Measurements from ENCODE around the gene ARID1B. TPM values are rescaled to one million over a fixed set of nuclear protein-coding genes. Genes with fewer than 3 reads are reported as not detected.

Gene ARID1B
- total RNA-seq, 1 donor from 2014 or later = 47.3 TPM

DNA sequence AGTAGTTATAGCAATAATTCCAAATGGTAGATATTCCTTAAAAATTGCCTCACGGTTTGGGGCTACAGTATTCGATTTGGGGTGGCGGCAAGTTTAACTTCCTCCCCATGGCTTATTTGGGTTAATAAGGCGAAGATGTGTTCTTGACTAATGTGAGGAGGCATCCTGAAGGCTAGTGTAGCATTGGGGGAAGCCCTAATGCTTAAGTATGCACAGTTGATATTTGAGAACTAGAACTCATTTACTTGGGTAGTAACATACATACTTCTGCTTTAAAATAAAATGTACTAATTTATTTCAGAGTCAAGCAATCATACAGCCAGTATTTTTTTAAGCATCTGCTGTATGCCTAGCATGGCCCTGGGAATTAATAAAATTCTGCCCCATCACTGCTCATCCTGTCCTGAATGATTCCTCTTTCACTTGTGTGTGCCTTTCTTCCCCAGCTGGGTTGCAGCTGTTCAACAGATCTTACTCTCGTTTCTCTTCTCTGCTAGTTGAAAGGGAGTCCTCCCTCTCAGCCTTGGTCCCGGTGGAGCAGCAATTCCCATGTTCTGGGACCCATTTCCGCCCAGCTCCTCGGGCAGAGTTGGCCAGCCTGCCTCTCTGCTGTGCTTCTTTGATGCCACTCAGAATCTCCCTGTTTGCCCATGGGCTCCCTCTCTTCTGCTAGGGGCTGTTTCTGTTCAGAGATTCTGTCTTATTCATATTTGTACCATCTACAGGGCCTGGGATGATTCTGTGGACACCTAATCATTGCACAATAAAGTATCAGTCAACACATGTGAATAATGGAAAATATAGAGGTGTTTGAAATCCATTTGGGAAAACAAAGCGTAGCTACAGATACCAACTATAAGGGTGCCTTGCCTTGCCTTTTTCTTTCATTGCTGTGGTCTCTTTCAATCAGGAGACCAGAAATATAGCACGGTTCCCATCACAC is 104.8 kb downstream of the ARID1B start:
- DNase-seq (ENCODE audit: low read depth) = no peak
- Histone ChIP-seq H3K36me3 (ENCODE audit: control insufficient read depth, insufficient read depth, low read length) (no peaks in the 10 kb centered on the region), H3K27me3 (ENCODE audit: control insufficient read depth, insufficient read depth, low read length) (no peaks in the 10 kb centered on the region), H3K4me3 (ENCODE audit: low read depth, low read length) (no peak overlapping the region)
- TF ChIP-seq, protein P1, sequence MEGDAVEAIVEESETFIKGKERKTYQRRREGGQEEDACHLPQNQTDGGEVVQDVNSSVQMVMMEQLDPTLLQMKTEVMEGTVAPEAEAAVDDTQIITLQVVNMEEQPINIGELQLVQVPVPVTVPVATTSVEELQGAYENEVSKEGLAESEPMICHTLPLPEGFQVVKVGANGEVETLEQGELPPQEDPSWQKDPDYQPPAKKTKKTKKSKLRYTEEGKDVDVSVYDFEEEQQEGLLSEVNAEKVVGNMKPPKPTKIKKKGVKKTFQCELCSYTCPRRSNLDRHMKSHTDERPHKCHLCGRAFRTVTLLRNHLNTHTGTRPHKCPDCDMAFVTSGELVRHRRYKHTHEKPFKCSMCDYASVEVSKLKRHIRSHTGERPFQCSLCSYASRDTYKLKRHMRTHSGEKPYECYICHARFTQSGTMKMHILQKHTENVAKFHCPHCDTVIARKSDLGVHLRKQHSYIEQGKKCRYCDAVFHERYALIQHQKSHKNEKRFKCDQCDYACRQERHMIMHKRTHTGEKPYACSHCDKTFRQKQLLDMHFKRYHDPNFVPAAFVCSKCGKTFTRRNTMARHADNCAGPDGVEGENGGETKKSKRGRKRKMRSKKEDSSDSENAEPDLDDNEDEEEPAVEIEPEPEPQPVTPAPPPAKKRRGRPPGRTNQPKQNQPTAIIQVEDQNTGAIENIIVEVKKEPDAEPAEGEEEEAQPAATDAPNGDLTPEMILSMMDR (IDR thresholded peaks at IDR 0.05; ENCODE audit: insufficient read depth, low read length, poor library complexity, severe bottlenecking) = no peak

DNA sequence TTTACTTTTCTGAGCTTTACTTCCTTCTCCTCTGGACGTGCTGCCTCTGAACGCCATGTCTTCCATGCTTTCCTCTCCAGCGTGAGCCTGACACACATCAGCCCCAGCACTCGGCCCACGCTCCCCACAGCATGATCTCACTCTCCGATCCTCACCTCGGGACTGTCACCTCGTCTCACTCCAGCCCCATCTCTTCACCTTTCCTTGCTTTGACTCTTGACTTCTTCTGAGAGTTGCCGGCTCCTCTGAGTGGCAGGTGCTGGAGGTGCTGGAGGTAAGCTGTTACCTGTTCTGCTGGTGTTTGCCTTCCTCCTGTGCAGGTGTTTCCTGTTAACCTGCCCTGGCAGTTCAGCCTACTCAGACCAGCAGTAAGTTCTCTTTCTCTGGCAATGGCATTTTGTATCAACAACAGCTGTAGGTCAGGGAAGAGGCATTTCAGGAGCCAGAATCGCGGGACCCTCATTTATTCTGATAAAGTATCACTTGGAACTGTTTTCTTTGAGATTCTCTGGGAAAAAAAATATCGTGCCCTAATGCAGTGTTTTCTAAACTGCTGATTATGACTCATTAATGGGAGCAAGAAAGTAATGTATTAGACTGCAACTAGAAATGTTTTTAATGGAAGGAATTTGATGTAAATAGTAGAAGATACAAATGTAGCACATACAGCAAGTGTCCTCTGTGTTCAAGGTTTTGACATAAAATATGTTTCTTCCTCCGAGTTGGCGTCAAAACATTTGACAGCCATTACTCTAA is 106.5 kb downstream of the ARID1B start:
- TF ChIP-seq, protein P1 (IDR thresholded peaks at IDR 0.05; ENCODE audit: insufficient read depth, low read length, poor library complexity, severe bottlenecking) = no peak
- DNase-seq (ENCODE audit: low read depth) = no peak
- Histone ChIP-seq H3K27me3 (ENCODE audit: control insufficient read depth, insufficient read depth, low read length) (no peaks in the 10 kb centered on the region), H3K4me3 (ENCODE audit: low read depth, low read length) (no peak overlapping the region), H3K36me3 (ENCODE audit: control insufficient read depth, insufficient read depth, low read length) (no peaks in the 10 kb centered on the region)

- H3K36me3 ChIP-seq (ENCODE audit: control insufficient read depth, insufficient read depth, low read length) = no peaks in the 10 kb centered on the region
- TF ChIP-seq, protein P1 (IDR thresholded peaks at IDR 0.05; ENCODE audit: insufficient read depth, low read length, poor library complexity, severe bottlenecking) = no peak
- DNase-seq (ENCODE audit: low read depth) = no peak
- no peak overlapping the region for H3K4me3 ChIP-seq (ENCODE audit: low read depth, low read length)
- H3K27me3 ChIP-seq (ENCODE audit: control insufficient read depth, insufficient read depth, low read length) = no peaks in the 10 kb centered on the region
Observed at GRCh38 chr6:156884306-156884705, 107.1 kb downstream of the ARID1B start.

DNA sequence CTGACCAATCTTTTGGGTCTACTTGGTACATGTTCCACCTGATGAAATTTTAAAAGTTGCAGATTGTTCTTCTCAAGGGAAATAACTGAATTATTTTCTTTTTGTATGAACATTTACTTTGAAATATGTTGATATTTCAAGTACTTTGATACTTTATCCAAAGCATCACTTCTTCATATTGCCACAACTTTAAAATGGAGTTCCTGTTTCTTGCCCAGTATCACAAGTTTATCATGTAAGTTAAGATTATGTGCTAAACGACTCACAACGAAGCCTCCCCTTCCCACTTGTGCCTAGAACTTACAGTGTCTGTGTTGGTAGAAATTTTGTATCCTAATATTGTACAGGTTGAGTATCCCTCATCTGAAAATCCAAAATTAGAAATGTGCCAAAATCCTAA is 108.4 kb downstream of the ARID1B start:
- Histone ChIP-seq H3K27me3 (ENCODE audit: control insufficient read depth, insufficient read depth, low read length) (no peaks in the 10 kb centered on the region), H3K36me3 (ENCODE audit: control insufficient read depth, insufficient read depth, low read length) (no peaks in the 10 kb centered on the region), H3K4me3 (ENCODE audit: low read depth, low read length) (no peak overlapping the region)
- TF ChIP-seq, protein P1 (IDR thresholded peaks at IDR 0.05; ENCODE audit: insufficient read depth, low read length, poor library complexity, severe bottlenecking) = no peak
- DNase-seq (ENCODE audit: low read depth) = no peak

- TF ChIP-seq, protein P1 (IDR thresholded peaks at IDR 0.05; ENCODE audit: insufficient read depth, low read length, poor library complexity, severe bottlenecking) = no peak
- H3K27me3 ChIP-seq (ENCODE audit: control insufficient read depth, insufficient read depth, low read length) = no peaks in the 10 kb centered on the region
- DNase-seq (ENCODE audit: low read depth) = no peak
- no peak overlapping the region for H3K4me3 ChIP-seq (ENCODE audit: low read depth, low read length)
- no peaks in the 10 kb centered on the region for H3K36me3 ChIP-seq (ENCODE audit: control insufficient read depth, insufficient read depth, low read length)
Observed at GRCh38 chr6:156886409-156886808, 109.2 kb downstream of the ARID1B start.
